ENCODE results near the gene TRIM54. TPM values are rescaled to one million over a fixed set of nuclear protein-coding genes. Genes with fewer than 3 reads are reported as not detected.
"Not testable (repeated sequence)": the region's sequence is repeated elsewhere in the genome, so short reads cannot be mapped to it uniquely, and the experiment has no call there.

TRIM54 gene
- total RNA-seq, 1 experiment from 2014 or later: 9.8 TPM

- Histone ChIP-seq H3F3A (ENCODE audit: insufficient read depth, low read depth) (no peaks in the 10 kb centered on the region; the same call in 1 of the 2 replicates), H3K4me3 (no peak overlapping the region), H3K4me1 (replicated peaks; ENCODE audit: insufficient read depth) (no peaks in the 10 kb centered on the region), H3K79me2 (ENCODE audit: low read depth) (no peaks in the 10 kb centered on the region), H3K9me3 (ENCODE audit: insufficient read depth, low read depth) (no peaks in the 10 kb centered on the region), H3K27ac (no peak overlapping the region), H3K9me2 (ENCODE audit: insufficient read depth) (no peaks in the 10 kb centered on the region), H2AFZ (no peak overlapping the region), H4K20me1 (ENCODE audit: insufficient read depth) (no peaks in the 10 kb centered on the region), H3K36me3 (ENCODE audit: low read depth) (no peaks in the 10 kb centered on the region), H3K4me2 (no peak overlapping the region), H3K27me3 (ENCODE audit: insufficient read depth, low read depth) (peaks cover 49% of the 10 kb centered on the region)
- BruUV-seq (replicated peaks): no TSS peak
- ChIA-PET CTCF (interaction anchor here (0.6 kb wide), 3 partner anchors 36 to 1359 kb away, joined by 4 to 6 read pairs (median 4); no protein-coding TSS in a partner anchor), POLR2A (ENCODE audit: unreplicated experiment) (no interaction called here)
- no peak for TF ChIP-seq CTCF (conservative IDR thresholded peaks at IDR 0.05)
- TF ChIP-seq EZH2 (IDR thresholded peaks at IDR 0.05; ENCODE audit: low read depth): no peak
- intact Hi-C loops (cut with micrococcal nuclease; ENCODE audit: unreplicated experiment): loop anchor here (5.0 kb wide), 1 partner anchor 37 kb away; no protein-coding TSS in a partner anchor
- DNase-seq: no peak
Measured at GRCh38 chr2:27265536-27265870, 16.7 kb upstream of the TRIM54 start.

- H3K4me2 ChIP-seq; CTCF ChIA-PET; H3K4me3 ChIP-seq; H3K4me1 ChIP-seq (replicated peaks; ENCODE audit: insufficient read depth); POLR2A ChIA-PET (ENCODE audit: unreplicated experiment); H2AFZ ChIP-seq; H3F3A ChIP-seq (ENCODE audit: insufficient read depth, low read depth); H3K36me3 ChIP-seq (ENCODE audit: low read depth); H3K9me3 ChIP-seq (ENCODE audit: insufficient read depth, low read depth); H4K20me1 ChIP-seq (ENCODE audit: insufficient read depth); DNase-seq; H3K79me2 ChIP-seq (ENCODE audit: low read depth); BruUV-seq (replicated peaks); H3K9me2 ChIP-seq (ENCODE audit: insufficient read depth); H3K27ac ChIP-seq: not testable (repeated sequence)
- intact Hi-C loops (cut with micrococcal nuclease; ENCODE audit: unreplicated experiment): loop anchor here (5.0 kb wide), 1 partner anchor 34 kb away; no protein-coding TSS in a partner anchor
- H3K27me3 ChIP-seq (ENCODE audit: insufficient read depth, low read depth): peaks cover 26% of the 10 kb centered on the region
Measured at GRCh38 chr2:27268296-27268695, 13.9 kb upstream of the TRIM54 start.

GRCh38 chr2:27270131-27270530, 12.1 kb upstream of the TRIM54 start:
- no peak overlapping the region for H3K27ac ChIP-seq
- peaks cover 7% of the 10 kb centered on the region; the same call in 1 of the 2 replicates for H3K27me3 ChIP-seq (ENCODE audit: insufficient read depth, low read depth)
- ChIA-PET CTCF (no interaction called here), POLR2A (ENCODE audit: unreplicated experiment) (interaction anchor here (0.5 kb wide), 1 partner anchor 148 kb away, joined by 11 read pairs; no protein-coding TSS in a partner anchor)
- H3K9me3 ChIP-seq (ENCODE audit: insufficient read depth, low read depth): no peaks in the 10 kb centered on the region
- no peaks in the 10 kb centered on the region for H3K36me3 ChIP-seq (ENCODE audit: low read depth)
- BruUV-seq (replicated peaks): no TSS peak
- no peaks in the 10 kb centered on the region for H4K20me1 ChIP-seq (ENCODE audit: insufficient read depth)
- H2AFZ ChIP-seq: no peak overlapping the region
- no peak overlapping the region for H3K4me2 ChIP-seq
- no peaks in the 10 kb centered on the region for H3K4me1 ChIP-seq (replicated peaks; ENCODE audit: insufficient read depth)
- no peak overlapping the region for H3K4me3 ChIP-seq
- H3K9me2 ChIP-seq (ENCODE audit: insufficient read depth): no peaks in the 10 kb centered on the region
- intact Hi-C loops (cut with micrococcal nuclease; ENCODE audit: unreplicated experiment): no loop called here
- TF ChIP-seq CTCF (conservative IDR thresholded peaks at IDR 0.05): no peak
- TF ChIP-seq EZH2 (IDR thresholded peaks at IDR 0.05; ENCODE audit: low read depth): no peak
- H3K79me2 ChIP-seq (ENCODE audit: low read depth): no peaks in the 10 kb centered on the region
- DNase-seq: no peak
- H3F3A ChIP-seq (ENCODE audit: insufficient read depth, low read depth): no peaks in the 10 kb centered on the region; the same call in 1 of the 2 replicates

GRCh38 chr2:27270670-27271069, 11.6 kb upstream of the TRIM54 start:
- BruUV-seq (replicated peaks): no TSS peak
- no peak for DNase-seq
- TF ChIP-seq CTCF (conservative IDR thresholded peaks at IDR 0.05) (no peak), EZH2 (IDR thresholded peaks at IDR 0.05; ENCODE audit: low read depth) (no peak)
- Histone ChIP-seq H3K79me2 (ENCODE audit: low read depth) (no peaks in the 10 kb centered on the region), H3K9me2 (ENCODE audit: insufficient read depth) (no peaks in the 10 kb centered on the region), H3K36me3 (ENCODE audit: low read depth) (no peaks in the 10 kb centered on the region), H4K20me1 (ENCODE audit: insufficient read depth) (no peaks in the 10 kb centered on the region), H3F3A (ENCODE audit: insufficient read depth, low read depth) (no peaks in the 10 kb centered on the region; the same call in 1 of the 2 replicates), H3K27ac (no peak overlapping the region), H3K9me3 (ENCODE audit: insufficient read depth, low read depth) (no peaks in the 10 kb centered on the region), H3K27me3 (ENCODE audit: insufficient read depth, low read depth) (peaks cover 2% of the 10 kb centered on the region; the same call in 1 of the 2 replicates), H2AFZ (no peak overlapping the region), H3K4me3 (no peak overlapping the region), H3K4me2 (no peak overlapping the region), H3K4me1 (replicated peaks; ENCODE audit: insufficient read depth) (no peaks in the 10 kb centered on the region)
- CTCF ChIA-PET: no interaction called here
- POLR2A ChIA-PET (ENCODE audit: unreplicated experiment): interaction anchor here (0.5 to 0.6 kb wide), 3 partner anchors 29 to 441 kb away, joined by 5 to 11 read pairs (median 7); no protein-coding TSS in a partner anchor
- intact Hi-C loops (cut with micrococcal nuclease; ENCODE audit: unreplicated experiment): no loop called here
